Fibroblast of the aortic adventitia (primary cell): ENCODE results near the gene OR51B5. TPM values are rescaled to one million over a fixed set of nuclear protein-coding genes. Genes with fewer than 3 reads are reported as not detected.
"Not testable (repeated sequence)": the region's sequence is repeated elsewhere in the genome, so short reads cannot be mapped to it uniquely, and the experiment has no call there.

Experiments used
- DNase-seq: peaks from one replicate; pipeline ENCODE4 v3.0.0-alpha.2; 2010; ENCODE audit warnings: low read depth
- H3K4me3 ChIP-seq: 2 replicates; pipeline ENCODE4 v1.5.1; 2011; ENCODE audit warnings: low read depth, mild to moderate bottlenecking, control low read depth, low read length, moderate library complexity
- CTCF ChIP-seq: IDR thresholded peaks from 2 replicates; pipeline ENCODE4 v1.5.1; 2011; ENCODE audit warnings: mild to moderate bottlenecking, low read length, control low read depth, inconsistent platforms; ENCODE audit not compliant: insufficient read depth
- total RNA-seq: library from RNA; depleted of rRNA; stranded (reverse); fragments of >200 nt; gene quantifications from 2 replicates; pipeline ENCODE4 v1.2.3, GENCODE V29; 2012; ENCODE audit warnings: low replicate concordance

Gene OR51B5
- total RNA-seq, 1 donor: not detected

GRCh38 chr11:5351208-5351607 lies 7.9 kb upstream of the OR51B5 start, which contains the start of gene OR51B6:
OR51B6 (plus strand) TSS chr11:5351508; CDS start chr11:5351508, 0 bp downstream.
- no peak within 1 kb of the TSS for H3K4me3 ChIP-seq
- no peak for TF ChIP-seq CTCF
- DNase-seq: no peak

- no peak for DNase-seq
- no peak for TF ChIP-seq CTCF
- H3K4me3 ChIP-seq: no peak overlapping the region
Measured at GRCh38 chr11:5349550-5349949, 6.2 kb upstream of the OR51B5 start.

- no peak for TF ChIP-seq CTCF
- DNase-seq: no peak
- H3K4me3 ChIP-seq: no peak overlapping the region
Measured at GRCh38 chr11:5348551-5349194, 5.3 kb upstream of the OR51B5 start.

- DNase-seq: peak; percentile 82
- no peak for TF ChIP-seq CTCF
- H3K4me3 ChIP-seq: no peak overlapping the region
Measured at GRCh38 chr11:5345831-5346230, 2.5 kb upstream of the OR51B5 start.

- H3K4me3 ChIP-seq: no peak overlapping the region
- no peak for TF ChIP-seq CTCF
- no peak for DNase-seq
Measured at GRCh38 chr11:5339771-5340322, 3.5 kb downstream of the OR51B5 start.

- not testable (repeated sequence) for H3K4me3 ChIP-seq, DNase-seq
Measured at GRCh38 chr11:5337253-5337652, 6.1 kb downstream of the OR51B5 start.

GRCh38 chr11:5336331-5336730 lies 7.0 kb downstream of the OR51B5 start:
- TF ChIP-seq CTCF: no peak
- peak; percentile 42 for DNase-seq
- no peak overlapping the region for H3K4me3 ChIP-seq
